C4-2B (cell line): ENCODE measurements around the gene R3HDM1.

Source experiments
- CTCF ChIP-seq: fragments of 450-650 bp; conservative IDR thresholded peaks from 2 replicates; pipeline ENCODE4 v1.5.1; 2017; ENCODE audit warnings: mild to moderate bottlenecking
- ZFX ChIP-seq: fragments of 450-650 bp; IDR thresholded peaks from 2 replicates; pipeline ENCODE4 v1.6.1; 2017

GRCh38 chr2:135630488-135630887 is 99.2 kb downstream of the R3HDM1 start:
- TF ChIP-seq CTCF = no peak
- no peak for TF ChIP-seq ZFX
